Gastroesophageal sphincter (tissue), 4 donors: ENCODE results near the gene IFITM5. TPM values are rescaled to one million over a fixed set of nuclear protein-coding genes. Genes with fewer than 3 reads are reported as not detected.

Source experiments
- ATAC-seq: fragments of 150-250 bp; one replicate; pipeline ENCODE4 v1.9.1; 2016; ENCODE audit warnings: mild to moderate bottlenecking, moderate library complexity
- H3K27ac ChIP-seq, 4 donors: fragments of 200-600 bp; sonication (generic) in 3 of 4; 1 replicate in 3 of 4; 2 replicates in 1 of 4; pipeline ENCODE4 v1.5.1; 2016 to 2019
- H3K27me3 ChIP-seq: fragments of 200-600 bp; sonication (generic); one replicate; pipeline ENCODE4 v1.5.1; 2019
- H3K36me3 ChIP-seq, 2 donors: fragments of 200-600 bp; sonication (generic); one replicate each; pipeline ENCODE4 v1.5.1; 2019; ENCODE audit warnings: control low read depth in 1 of 2
- H3K4me1 ChIP-seq, 3 donors: fragments of 200-600 bp; sonication (generic); 1 replicate in 2 of 3; 2 replicates in 1 of 3; pipeline ENCODE4 v1.5.1; 2016 to 2019; ENCODE audit warnings: control low read depth in 2 of 3
- H3K4me3 ChIP-seq, 2 donors: fragments of 200-600 bp; sonication (generic); one replicate each; pipeline ENCODE4 v1.5.1; 2019; ENCODE audit warnings: mild to moderate bottlenecking in 1 of 2, moderate library complexity in 1 of 2
- H3K9me3 ChIP-seq, 3 donors: fragments of 200-600 bp; sonication (generic); one replicate each; pipeline ENCODE4 v1.5.1; 2017 to 2019; ENCODE audit warnings: control low read depth in 2 of 3
- CTCF ChIP-seq, 4 experiments: fragments of 200-600 bp in 2 of 4; fragments of 450-650 bp in 2 of 4; sonication (generic) in 1 of 4; IDR thresholded peaks; one replicate each; pipeline ENCODE4 v1.5.1; 2017 to 2019; ENCODE audit warnings: antibody characterized with exemption in 4 of 4, mild to moderate bottlenecking in 2 of 4, moderate library complexity in 2 of 4
- EP300 ChIP-seq: sonication (generic); formaldehyde crosslinking; IDR thresholded peaks from one replicate; pipeline ENCODE4 v1.6.1; 2017; ENCODE audit warnings: antibody characterized with exemption, mild to moderate bottlenecking
- POLR2A ChIP-seq, 2 donors: fragments of 450-650 bp; IDR thresholded peaks; one replicate each; pipeline ENCODE4 v1.6.1; 2017; ENCODE audit warnings: antibody characterized with exemption in 2 of 2, mild to moderate bottlenecking in 2 of 2, moderate library complexity in 1 of 2
- POLR2AphosphoS5 ChIP-seq: sonication (generic); formaldehyde crosslinking; IDR thresholded peaks from one replicate; pipeline ENCODE4 v1.6.1; 2017; ENCODE audit warnings: antibody characterized with exemption
- WGBS, 2 donors: methylation state at CpG; one replicate each; pipeline ENCODE4 v1.1.5; 2018; ENCODE audit warnings: low coverage in 1 of 2; 5-methylcytosine and 5-hydroxymethylcytosine counted together
- total RNA-seq, 4 donors: library from RNA; depleted of rRNA; stranded (reverse); fragments of >200 nt; gene quantifications; one replicate each; pipeline ENCODE4 v1.1.0, GENCODE V29; 2016

IFITM5 gene
- total RNA-seq, 4 donors from 2014 or later: not detected

GRCh38 chr11:297051-297585, 2.2 kb downstream of the IFITM5 start:
- no peak overlapping the region for H3K4me3 ChIP-seq
- no peak for ATAC-seq
- no CpG with 5 or more reads among the region's 13 CpGs for WGBS, 2 donors
- peaks cover 0 to 30% of the 10 kb centered on the region in 2 donors for H3K36me3 ChIP-seq
- TF ChIP-seq POLR2A (IDR thresholded peaks at IDR 0.05) (no peak), EP300 (no peak), CTCF (IDR thresholded peaks at IDR 0.05) (no peak), POLR2AphosphoS5 (no peak)
- peak overlapping the region in 1 of 4 donors; percentile 47 for H3K27ac ChIP-seq
- no peaks in the 10 kb centered on the region for H3K9me3 ChIP-seq
- peaks cover 59% of the 10 kb centered on the region for H3K27me3 ChIP-seq
- peaks cover 0 to 15% (median 4%) of the 10 kb centered on the region in 3 donors for H3K4me1 ChIP-seq

- Histone ChIP-seq H3K27me3 (peaks cover 59% of the 10 kb centered on the region), H3K4me3 (no peak overlapping the region), H3K4me1 (peaks cover 0 to 15% (median 4%) of the 10 kb centered on the region in 3 donors), H3K36me3 (peaks cover 0 to 35% of the 10 kb centered on the region in 2 donors), H3K9me3 (no peaks in the 10 kb centered on the region), H3K27ac (no peak overlapping the region)
- no peak for TF ChIP-seq POLR2A (IDR thresholded peaks at IDR 0.05)
- no peak for TF ChIP-seq POLR2AphosphoS5
- no peak for TF ChIP-seq EP300
- TF ChIP-seq CTCF (IDR thresholded peaks at IDR 0.05): no peak
- 40 to 80% methylated on average over 1 to 3 of the region's 35 CpGs for WGBS, 2 donors
- ATAC-seq: no peak
Measured at GRCh38 chr11:296171-297050, 2.9 kb downstream of the IFITM5 start.

- WGBS, 2 donors: 47% methylated on average over 3 of the region's 26 CpGs; no CpG with 5 or more reads in 1 of the 2 donors
Measured at GRCh38 chr11:295351-296170, 3.8 kb downstream of the IFITM5 start.

GRCh38 chr11:294780-295179, 4.5 kb downstream of the IFITM5 start:
- no peak overlapping the region for H3K4me3 ChIP-seq
- H3K36me3 ChIP-seq: peaks cover 0 to 35% of the 10 kb centered on the region in 2 donors
- H3K9me3 ChIP-seq: no peaks in the 10 kb centered on the region
- no peak for ATAC-seq
- TF ChIP-seq EP300 (no peak), POLR2AphosphoS5 (no peak), CTCF (IDR thresholded peaks at IDR 0.05) (no peak), POLR2A (IDR thresholded peaks at IDR 0.05) (no peak)
- 67% methylated on average over 1 of the region's 16 CpGs; no CpG with 5 or more reads in 1 of the 2 donors for WGBS, 2 donors
- no peak overlapping the region for H3K27ac ChIP-seq
- H3K4me1 ChIP-seq: peaks cover 0 to 17% (median 6%) of the 10 kb centered on the region in 3 donors
- H3K27me3 ChIP-seq: peaks cover 43% of the 10 kb centered on the region

More at GRCh38 chr11:295351-296170, 3.8 kb downstream of the IFITM5 start:
- peaks cover 0 to 15% (median 4%) of the 10 kb centered on the region in 3 donors for H3K4me1 ChIP-seq
- no peaks in the 10 kb centered on the region for H3K9me3 ChIP-seq
- no peak overlapping the region for H3K27ac ChIP-seq
- H3K4me3 ChIP-seq: no peak overlapping the region
- ATAC-seq: no peak
- TF ChIP-seq POLR2A (IDR thresholded peaks at IDR 0.05): no peak
- no peak for TF ChIP-seq POLR2AphosphoS5
- no peak for TF ChIP-seq CTCF (IDR thresholded peaks at IDR 0.05)
- TF ChIP-seq EP300: no peak
- peaks cover 51% of the 10 kb centered on the region for H3K27me3 ChIP-seq
- peaks cover 0 to 35% of the 10 kb centered on the region in 2 donors for H3K36me3 ChIP-seq
